Esophagus squamous epithelium (tissue), 5 donors: ENCODE measurements around the gene TLCD3A. TPM values are rescaled to one million over a fixed set of nuclear protein-coding genes. Genes with fewer than 3 reads are reported as not detected.

Source experiments
- DNase-seq: peaks from one replicate; lab custom pipeline; 2025; lab: John Stamatoyannopoulos, UW
- H3K27ac ChIP-seq, 4 donors: fragments of 200-600 bp; sonication (generic); one replicate each; pipeline ENCODE4 v1.5.1; 2016 to 2019; ENCODE audit warnings: mild to moderate bottlenecking in 1 of 4
- H3K27me3 ChIP-seq, 4 donors: fragments of 200-600 bp; sonication (generic); 1 replicate in 3 of 4; 2 replicates in 1 of 4; pipeline versions ENCODE4 v1.5.1 to v1.6.0; 2017 to 2021; ENCODE audit warnings: antibody characterized with exemption in 1 of 4
- H3K36me3 ChIP-seq, 3 donors: fragments of 200-600 bp; sonication (generic); one replicate each; pipeline ENCODE4 v1.5.1; 2016 to 2019
- H3K4me1 ChIP-seq, 3 donors: fragments of 200-600 bp; sonication (generic); one replicate each; pipeline ENCODE4 v1.5.1; 2017 to 2019
- H3K4me3 ChIP-seq, 4 donors: fragments of 200-600 bp; sonication (generic); 1 replicate in 3 of 4; 2 replicates in 1 of 4; pipeline ENCODE4 v1.5.1; 2016 to 2019; ENCODE audit warnings: mild to moderate bottlenecking in 2 of 4, moderate library complexity in 1 of 4
- H3K9me3 ChIP-seq, 3 donors: fragments of 200-600 bp; sonication (generic); one replicate each; pipeline ENCODE4 v1.5.1; 2016 to 2019
- CTCF ChIP-seq, 6 experiments: fragments of 450-650 bp in 4 of 6; fragments of 200-600 bp in 2 of 6; sonication (generic) in 2 of 6; IDR thresholded peaks; one replicate each; pipeline ENCODE4 v1.5.1; 2016 to 2019; ENCODE audit warnings: antibody characterized with exemption in 6 of 6, mild to moderate bottlenecking in 4 of 6, moderate library complexity in 4 of 6
- POLR2A ChIP-seq, 4 donors: fragments of 450-650 bp; IDR thresholded peaks; one replicate each; pipeline ENCODE4 v1.6.1; 2017; ENCODE audit warnings: antibody characterized with exemption in 4 of 4, mild to moderate bottlenecking in 4 of 4, moderate library complexity in 3 of 4
- WGBS, 2 donors: methylation state at CpG; one replicate each; pipeline ENCODE4 v1.1.5; 2018; 5-methylcytosine and 5-hydroxymethylcytosine counted together
- intact Hi-C: fragments of 100-400 bp; cut with DNase I; formaldehyde crosslinking; loops from one replicate; pipeline ENCODE4 v1.15.0; 2022
- total RNA-seq, 4 donors: library from RNA; depleted of rRNA; stranded (reverse); fragments of >200 nt; gene quantifications; one replicate each; pipeline ENCODE4 v1.1.0, GENCODE V29; 2016
- donor health status: DM: yes; HTN: yes; CAD: no.

Gene TLCD3A
- total RNA-seq = 10 to 100 TPM; 12.7 to 31.9 (median 20.9) TPM

GRCh38 chr17:732067-732901 lies at the start of gene TLCD3A:
TSS of gene TLCD3A (plus strand) at chr17:732596. CDS start at chr17:732648, 52 bp downstream.
- TF ChIP-seq CTCF (IDR thresholded peaks at IDR 0.05) (no peak), POLR2A (IDR thresholded peaks at IDR 0.05) (peak in 2 of 4 donors; percentile 12 to 51)
- H3K4me1 ChIP-seq = peaks cover 20 to 66% (median 25%) of the 10 kb centered on the region in 3 donors
- no peaks in the 10 kb centered on the region for H3K9me3 ChIP-seq
- peak within 1 kb of the TSS; percentile 79 to 98 (median 90) for H3K4me3 ChIP-seq
- DNase-seq = no peak
- H3K36me3 ChIP-seq = peaks cover 0 to 10% (median 0%) of the 10 kb centered on the region in 3 donors
- intact Hi-C loops = no loop called here
- H3K27me3 ChIP-seq = no peaks in the 10 kb centered on the region
- peak within 1 kb of the TSS; percentile 90 to 96 (median 93) for H3K27ac ChIP-seq
- WGBS, 2 donors = no CpG with 5 or more reads among the region's 126 CpGs

GRCh38 chr17:683040-683439 lies 49.4 kb upstream of the TLCD3A start:
- Histone ChIP-seq H3K36me3 (peaks cover 0 to 54% (median 0%) of the 10 kb centered on the region in 3 donors), H3K4me1 (no peaks in the 10 kb centered on the region), H3K27ac (no peak overlapping the region), H3K9me3 (no peaks in the 10 kb centered on the region), H3K4me3 (no peak overlapping the region), H3K27me3 (no peaks in the 10 kb centered on the region)
- TF ChIP-seq POLR2A (IDR thresholded peaks at IDR 0.05) (no peak), CTCF (IDR thresholded peaks at IDR 0.05) (no peak)
- 74 to 75% methylated on average over 1 of the region's 1 CpG for WGBS, 2 donors
- intact Hi-C loops = no loop called here
- no peak for DNase-seq

GRCh38 chr17:683499-684254 lies 48.7 kb upstream of the TLCD3A start:
- 67 to 81% methylated on average over 4 of the region's 4 CpGs for whole genome bisulfite sequencing, 2 donors
- TF ChIP-seq POLR2A (IDR thresholded peaks at IDR 0.05) = no peak
- no peak for TF ChIP-seq CTCF (IDR thresholded peaks at IDR 0.05)
- Histone ChIP-seq H3K36me3 (peaks cover 0 to 60% (median 0%) of the 10 kb centered on the region in 3 donors), H3K27ac (no peak overlapping the region), H3K27me3 (no peaks in the 10 kb centered on the region), H3K4me3 (no peak overlapping the region), H3K4me1 (no peaks in the 10 kb centered on the region), H3K9me3 (no peaks in the 10 kb centered on the region)
- no peak for DNase-seq
- intact Hi-C loops = no loop called here

GRCh38 chr17:685006-685405 lies 47.4 kb upstream of the TLCD3A start:
- Histone ChIP-seq H3K36me3 (peaks cover 0 to 73% (median 3%) of the 10 kb centered on the region in 3 donors), H3K27me3 (no peaks in the 10 kb centered on the region), H3K4me3 (no peak overlapping the region), H3K9me3 (no peaks in the 10 kb centered on the region), H3K27ac (no peak overlapping the region), H3K4me1 (no peaks in the 10 kb centered on the region)
- intact Hi-C loops = no loop called here
- 89 to 92% methylated on average over 6 of the region's 6 CpGs for WGBS, 2 donors
- no peak for DNase-seq
- no peak for TF ChIP-seq POLR2A (IDR thresholded peaks at IDR 0.05)
- TF ChIP-seq CTCF (IDR thresholded peaks at IDR 0.05) = no peak
